ENCODE results near the gene PER1.
A peak's percentile ranks its signal among the peaks of the same experiment; 100 is the strongest.

Gene PER1

GRCh38 chr17:8159032-8159400 lies 6.8 kb upstream of the PER1 start:
- Histone ChIP-seq H3K9me3 (ENCODE audit: insufficient read depth, low read depth, low read length) (no peaks in the 10 kb centered on the region), H3F3A (ENCODE audit: low read depth) (peaks cover 7% of the 10 kb centered on the region; the same call in 1 of the 2 replicates), H3K4me3 (ENCODE audit: low read length, poor library complexity, severe bottlenecking) (no peak overlapping the region), H2AFZ (ENCODE audit: low read length) (no peak overlapping the region), H3K9ac (ENCODE audit: low read depth, low read length, poor library complexity, severe bottlenecking) (no peak overlapping the region), H3K27me3 (ENCODE audit: insufficient read depth, low read length, poor library complexity, severe bottlenecking) (peaks cover 4% of the 10 kb centered on the region), H3K79me2 (ENCODE audit: insufficient read depth, low read length) (peaks cover 40% of the 10 kb centered on the region), H4K20me1 (ENCODE audit: insufficient read depth, low read length, poor library complexity, severe bottlenecking) (peaks cover 42% of the 10 kb centered on the region), H3K36me3 (ENCODE audit: insufficient read depth, low read length) (no peaks in the 10 kb centered on the region), H3K9me2 (replicated peaks; ENCODE audit: low read depth, low read length) (no peaks in the 10 kb centered on the region), H3K4me2 (ENCODE audit: low read depth, low read length, poor library complexity, severe bottlenecking) (peak overlapping the region; percentile 17), H3K4me1 (ENCODE audit: insufficient read depth, low read length, poor library complexity, severe bottlenecking) (peaks cover 43% of the 10 kb centered on the region)
- TF ChIP-seq EZH2phosphoT487 (IDR thresholded peaks at IDR 0.05; ENCODE audit: borderline replicate concordance) (no peak), CTCF (conservative IDR thresholded peaks at IDR 0.05; ENCODE audit: low read length) (no peak)

- Histone ChIP-seq H3K36me3 (ENCODE audit: insufficient read depth, low read length) (no peaks in the 10 kb centered on the region), H3K9ac (ENCODE audit: low read depth, low read length, poor library complexity, severe bottlenecking) (no peak overlapping the region), H4K20me1 (ENCODE audit: insufficient read depth, low read length, poor library complexity, severe bottlenecking) (peaks cover 42% of the 10 kb centered on the region), H3K79me2 (ENCODE audit: insufficient read depth, low read length) (peaks cover 38% of the 10 kb centered on the region), H3K4me3 (ENCODE audit: low read length, poor library complexity, severe bottlenecking) (peak overlapping the region; percentile 54), H3K4me1 (ENCODE audit: insufficient read depth, low read length, poor library complexity, severe bottlenecking) (peaks cover 37% of the 10 kb centered on the region), H3K27me3 (ENCODE audit: insufficient read depth, low read length, poor library complexity, severe bottlenecking) (peaks cover 4% of the 10 kb centered on the region), H3F3A (ENCODE audit: low read depth) (0 out of 2 replicates have a peak, but pooled peaks cover 7% of the 10 kb centered on the region), H2AFZ (ENCODE audit: low read length) (no peak overlapping the region), H3K9me2 (replicated peaks; ENCODE audit: low read depth, low read length) (no peaks in the 10 kb centered on the region), H3K4me2 (ENCODE audit: low read depth, low read length, poor library complexity, severe bottlenecking) (peak overlapping the region; percentile 63), H3K9me3 (ENCODE audit: insufficient read depth, low read depth, low read length) (no peaks in the 10 kb centered on the region)
- TF ChIP-seq EZH2phosphoT487 (IDR thresholded peaks at IDR 0.05; ENCODE audit: borderline replicate concordance) (no peak), CTCF (conservative IDR thresholded peaks at IDR 0.05; ENCODE audit: low read length) (peak; percentile 80)
Measured at GRCh38 chr17:8158267-8159031, 6.2 kb upstream of the PER1 start.

- Histone ChIP-seq H3K27me3 (ENCODE audit: insufficient read depth, low read length, poor library complexity, severe bottlenecking) (no peaks in the 10 kb centered on the region), H3K9me2 (replicated peaks; ENCODE audit: low read depth, low read length) (no peaks in the 10 kb centered on the region), H2AFZ (ENCODE audit: low read length) (peak overlapping the region; percentile 57; the same call in 1 of the 2 replicates), H3K4me3 (ENCODE audit: low read length, poor library complexity, severe bottlenecking) (peak overlapping the region; percentile 75), H4K20me1 (ENCODE audit: insufficient read depth, low read length, poor library complexity, severe bottlenecking) (peaks cover 33% of the 10 kb centered on the region), H3K4me1 (ENCODE audit: insufficient read depth, low read length, poor library complexity, severe bottlenecking) (peaks cover 39% of the 10 kb centered on the region), H3F3A (ENCODE audit: low read depth) (0 out of 2 replicates have a peak, but pooled peaks cover 7% of the 10 kb centered on the region), H3K79me2 (ENCODE audit: insufficient read depth, low read length) (peaks cover 19% of the 10 kb centered on the region), H3K9ac (ENCODE audit: low read depth, low read length, poor library complexity, severe bottlenecking) (peak overlapping the region; percentile 71), H3K36me3 (ENCODE audit: insufficient read depth, low read length) (no peaks in the 10 kb centered on the region), H3K9me3 (ENCODE audit: insufficient read depth, low read depth, low read length) (no peaks in the 10 kb centered on the region), H3K4me2 (ENCODE audit: low read depth, low read length, poor library complexity, severe bottlenecking) (peak overlapping the region; percentile 79)
- TF ChIP-seq EZH2phosphoT487 (IDR thresholded peaks at IDR 0.05; ENCODE audit: borderline replicate concordance), result no peak
- TF ChIP-seq CTCF (conservative IDR thresholded peaks at IDR 0.05; ENCODE audit: low read length), result no peak
Measured at GRCh38 chr17:8156246-8156992, 4.2 kb upstream of the PER1 start.

Data from Loucy (cell line).